OCI-LY7 (cell line): Measurements from ENCODE around the gene CATSPERZ.

Experiments
- EZH2phosphoT487 ChIP-seq: fragments of 200-600 bp; sonication (generic); IDR thresholded peaks from 2 replicates; pipeline ENCODE4 v1.6.1; 2018; ENCODE audit warnings: low read depth, borderline replicate concordance, mild to moderate bottlenecking, mixed run types, antibody characterized with exemption, low read length, moderate library complexity, mixed read lengths
- TF ChIP-seq, protein P1 (sequence below): fragments of 200-600 bp; sonication (generic); conservative IDR thresholded peaks from 2 replicates; pipeline ENCODE4 v1.5.1; 2014; ENCODE audit warnings: mild to moderate bottlenecking, antibody characterized with exemption, low read length, moderate library complexity, mixed read lengths

DNA sequence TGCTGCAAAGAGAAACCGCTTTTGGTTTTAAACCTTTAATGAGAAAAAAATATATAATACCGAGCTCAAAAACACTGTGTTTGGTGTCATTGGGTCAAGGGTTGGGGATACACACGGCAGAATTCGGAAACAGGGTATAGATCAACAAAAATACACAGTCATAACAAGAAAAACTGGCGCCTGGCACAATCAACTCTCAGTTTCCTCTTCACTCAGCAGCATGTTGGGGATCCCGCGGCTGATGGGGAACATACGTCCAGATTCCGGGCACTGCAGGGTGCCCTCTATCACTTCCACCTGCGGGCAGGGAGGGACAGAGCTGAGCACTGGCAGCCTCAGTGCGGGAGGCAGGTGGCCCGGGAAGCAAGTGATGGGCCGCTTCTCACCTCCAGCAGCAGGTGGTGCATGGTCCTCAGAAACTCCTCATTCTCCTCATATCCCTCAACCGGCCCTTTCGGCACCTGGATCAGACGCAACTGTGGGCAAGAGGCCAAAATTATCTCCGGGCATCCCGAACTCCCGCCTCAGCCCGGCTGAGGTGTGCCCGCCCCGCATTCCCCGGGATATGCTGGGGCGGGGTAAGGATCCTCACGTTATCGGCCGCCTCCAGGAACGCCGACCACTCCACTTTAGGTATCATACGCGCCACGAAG lies 16.6 kb downstream of the CATSPERZ start:
- TF ChIP-seq, protein P1, sequence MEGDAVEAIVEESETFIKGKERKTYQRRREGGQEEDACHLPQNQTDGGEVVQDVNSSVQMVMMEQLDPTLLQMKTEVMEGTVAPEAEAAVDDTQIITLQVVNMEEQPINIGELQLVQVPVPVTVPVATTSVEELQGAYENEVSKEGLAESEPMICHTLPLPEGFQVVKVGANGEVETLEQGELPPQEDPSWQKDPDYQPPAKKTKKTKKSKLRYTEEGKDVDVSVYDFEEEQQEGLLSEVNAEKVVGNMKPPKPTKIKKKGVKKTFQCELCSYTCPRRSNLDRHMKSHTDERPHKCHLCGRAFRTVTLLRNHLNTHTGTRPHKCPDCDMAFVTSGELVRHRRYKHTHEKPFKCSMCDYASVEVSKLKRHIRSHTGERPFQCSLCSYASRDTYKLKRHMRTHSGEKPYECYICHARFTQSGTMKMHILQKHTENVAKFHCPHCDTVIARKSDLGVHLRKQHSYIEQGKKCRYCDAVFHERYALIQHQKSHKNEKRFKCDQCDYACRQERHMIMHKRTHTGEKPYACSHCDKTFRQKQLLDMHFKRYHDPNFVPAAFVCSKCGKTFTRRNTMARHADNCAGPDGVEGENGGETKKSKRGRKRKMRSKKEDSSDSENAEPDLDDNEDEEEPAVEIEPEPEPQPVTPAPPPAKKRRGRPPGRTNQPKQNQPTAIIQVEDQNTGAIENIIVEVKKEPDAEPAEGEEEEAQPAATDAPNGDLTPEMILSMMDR, result peak; percentile 60
- no peak for TF ChIP-seq EZH2phosphoT487
